Mesothelial cell of epicardium (in vitro differentiated cells): ENCODE data around the gene CD2BP2. TPM values are rescaled to one million over a fixed set of nuclear protein-coding genes. Genes with fewer than 3 reads are reported as not detected.
"Not testable (repeated sequence)": the region's sequence is repeated elsewhere in the genome, so short reads cannot be mapped to it uniquely, and the experiment has no call there.

Experiments
- DNase-seq, 2 experiments: peaks; one replicate each; pipeline ENCODE4 v3.0.0; 2021; ENCODE audit warnings: low spot score in 2 of 2; ENCODE audit not compliant: unreplicated experiment in 2 of 2
- H3K27ac Mint-ChIP-seq: 2 replicates; pipeline ENCODE4 v1.8.0; 2021; ENCODE audit warnings: mixed read lengths
- H3K27me3 Mint-ChIP-seq: 2 replicates; pipeline ENCODE4 v1.8.0; 2021; ENCODE audit warnings: low read depth, mixed read lengths
- H3K36me3 Mint-ChIP-seq: 2 replicates; pipeline ENCODE4 v1.8.0; 2021; ENCODE audit warnings: mixed read lengths
- H3K4me1 Mint-ChIP-seq: 2 replicates; pipeline ENCODE4 v1.8.0; 2021; ENCODE audit warnings: mixed read lengths
- H3K4me3 Mint-ChIP-seq: 2 replicates; pipeline ENCODE4 v1.8.0; 2021; ENCODE audit warnings: mild to moderate bottlenecking, moderate library complexity, mixed read lengths
- H3K9me3 Mint-ChIP-seq: 2 replicates; pipeline ENCODE4 v1.8.0; 2021; ENCODE audit warnings: mixed read lengths
- total RNA-seq: library from RNA; stranded (reverse); gene quantifications from 3 replicates; pipeline ENCODE4 v1.2.1, GENCODE V29; 2021
- TF ChIP-seq, protein P1 (sequence below): fragments of 200-600 bp; sonication (generic); IDR thresholded peaks from one replicate; pipeline ENCODE4 v1.5.0; 2021; ENCODE audit warnings: antibody characterized with exemption; ENCODE audit not compliant: unreplicated experiment

Gene CD2BP2
- total RNA-seq, 1 donor from 2014 or later: 63.9 TPM

DNA sequence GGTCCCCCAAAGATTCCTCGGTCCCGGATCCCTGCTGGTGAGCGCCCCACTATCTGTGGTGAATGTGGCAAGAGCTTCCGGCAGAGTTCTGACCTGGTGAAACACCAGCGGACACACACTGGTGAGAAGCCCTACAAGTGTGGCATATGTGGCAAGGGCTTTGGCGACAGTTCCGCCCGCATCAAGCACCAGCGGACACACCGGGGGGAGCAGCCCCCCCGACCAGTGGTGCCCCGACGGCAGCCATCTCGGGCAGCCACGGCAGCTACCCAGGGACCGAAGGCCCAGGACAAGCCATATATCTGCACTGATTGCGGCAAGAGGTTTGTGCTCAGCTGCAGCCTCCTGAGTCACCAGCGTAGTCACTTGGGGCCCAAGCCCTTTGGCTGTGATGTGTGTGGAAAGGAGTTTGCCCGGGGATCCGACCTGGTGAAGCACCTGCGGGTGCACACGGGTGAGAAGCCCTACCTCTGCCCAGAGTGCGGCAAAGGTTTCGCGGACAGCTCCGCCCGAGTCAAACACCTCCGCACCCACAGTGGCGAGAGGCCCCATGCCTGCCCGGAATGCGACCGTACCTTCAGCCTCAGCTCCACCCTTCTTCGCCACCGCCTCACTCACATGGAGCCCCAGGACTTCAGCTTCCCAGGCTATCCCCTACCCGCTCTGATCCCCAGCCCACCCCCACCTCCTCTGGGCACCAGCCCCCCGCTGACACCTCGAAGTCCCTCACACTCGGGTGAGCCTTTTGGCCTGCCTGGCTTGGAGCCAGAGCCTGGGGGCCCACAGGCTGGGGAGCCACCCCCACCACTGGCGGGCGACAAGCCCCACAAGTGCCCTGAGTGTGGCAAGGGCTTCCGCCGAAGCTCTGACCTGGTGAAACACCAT, 42.9 kb upstream of the CD2BP2 start:
- TF ChIP-seq, protein P1, sequence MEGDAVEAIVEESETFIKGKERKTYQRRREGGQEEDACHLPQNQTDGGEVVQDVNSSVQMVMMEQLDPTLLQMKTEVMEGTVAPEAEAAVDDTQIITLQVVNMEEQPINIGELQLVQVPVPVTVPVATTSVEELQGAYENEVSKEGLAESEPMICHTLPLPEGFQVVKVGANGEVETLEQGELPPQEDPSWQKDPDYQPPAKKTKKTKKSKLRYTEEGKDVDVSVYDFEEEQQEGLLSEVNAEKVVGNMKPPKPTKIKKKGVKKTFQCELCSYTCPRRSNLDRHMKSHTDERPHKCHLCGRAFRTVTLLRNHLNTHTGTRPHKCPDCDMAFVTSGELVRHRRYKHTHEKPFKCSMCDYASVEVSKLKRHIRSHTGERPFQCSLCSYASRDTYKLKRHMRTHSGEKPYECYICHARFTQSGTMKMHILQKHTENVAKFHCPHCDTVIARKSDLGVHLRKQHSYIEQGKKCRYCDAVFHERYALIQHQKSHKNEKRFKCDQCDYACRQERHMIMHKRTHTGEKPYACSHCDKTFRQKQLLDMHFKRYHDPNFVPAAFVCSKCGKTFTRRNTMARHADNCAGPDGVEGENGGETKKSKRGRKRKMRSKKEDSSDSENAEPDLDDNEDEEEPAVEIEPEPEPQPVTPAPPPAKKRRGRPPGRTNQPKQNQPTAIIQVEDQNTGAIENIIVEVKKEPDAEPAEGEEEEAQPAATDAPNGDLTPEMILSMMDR: no peak
- H3K9me3 Mint-ChIP-seq: no peaks in the 10 kb centered on the region

DNA sequence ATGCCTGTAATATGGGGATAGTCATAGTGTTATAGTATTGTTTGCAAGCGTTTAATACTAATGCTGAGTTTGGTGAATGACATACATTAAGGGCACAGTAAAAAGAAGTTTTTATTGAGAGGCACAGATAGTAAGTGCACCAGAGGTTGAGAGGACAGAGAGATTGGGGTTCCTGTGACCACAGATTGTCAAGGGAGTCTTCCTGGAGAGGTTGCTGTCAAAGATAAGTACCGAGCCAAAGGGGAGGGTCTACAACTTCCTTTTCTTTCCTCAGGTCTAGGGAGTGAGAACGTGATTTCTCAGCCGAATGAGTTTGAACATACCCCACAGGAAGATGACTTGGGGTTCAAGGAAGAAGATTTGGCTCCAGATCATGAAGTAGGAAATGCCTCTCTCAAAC, 41.9 kb upstream of the CD2BP2 start:
- H3K4me1 Mint-ChIP-seq: peaks cover 34% of the 10 kb centered on the region

More for the DNA sequence above, 42.9 kb upstream of the CD2BP2 start:
- DNase-seq: no peak
- Mint-ChIP-seq H3K4me3 (no peak overlapping the region), H3K4me1 (peaks cover 34% of the 10 kb centered on the region), H3K27me3 (no peaks in the 10 kb centered on the region), H3K27ac (no peak overlapping the region), H3K36me3 (peaks cover 4% of the 10 kb centered on the region)

DNA sequence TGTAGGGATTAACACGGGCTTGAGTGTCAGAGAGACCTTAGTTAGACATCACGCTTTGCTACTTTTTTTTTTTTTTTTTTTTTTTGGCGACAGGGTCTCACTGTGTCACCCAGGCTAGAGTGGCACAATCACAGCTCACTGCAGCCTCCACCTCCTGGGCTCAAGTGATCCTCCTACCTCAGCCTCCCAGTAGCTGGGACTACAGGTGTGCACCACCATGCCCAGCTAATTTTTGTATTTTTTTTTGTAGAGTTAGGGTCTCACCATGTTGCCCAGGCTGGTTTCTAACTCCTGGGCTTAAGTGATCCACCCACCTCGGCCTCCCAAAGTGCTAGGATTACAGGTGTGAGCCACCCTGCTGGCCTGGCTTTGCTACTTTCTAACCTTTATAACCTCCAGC, 41.5 kb upstream of the CD2BP2 start:
- peak overlapping the region; percentile 77 for H3K4me3 Mint-ChIP-seq

More for the DNA sequence above, 41.9 kb upstream of the CD2BP2 start:
- DNase-seq: no peak
- TF ChIP-seq, protein P1: no peak
- no peaks in the 10 kb centered on the region for H3K27me3 Mint-ChIP-seq
- no peaks in the 10 kb centered on the region for H3K9me3 Mint-ChIP-seq
- H3K4me3 Mint-ChIP-seq: peak overlapping the region; percentile 77
- peaks cover 4% of the 10 kb centered on the region for H3K36me3 Mint-ChIP-seq
- H3K27ac Mint-ChIP-seq: peak overlapping the region; percentile 32

DNA sequence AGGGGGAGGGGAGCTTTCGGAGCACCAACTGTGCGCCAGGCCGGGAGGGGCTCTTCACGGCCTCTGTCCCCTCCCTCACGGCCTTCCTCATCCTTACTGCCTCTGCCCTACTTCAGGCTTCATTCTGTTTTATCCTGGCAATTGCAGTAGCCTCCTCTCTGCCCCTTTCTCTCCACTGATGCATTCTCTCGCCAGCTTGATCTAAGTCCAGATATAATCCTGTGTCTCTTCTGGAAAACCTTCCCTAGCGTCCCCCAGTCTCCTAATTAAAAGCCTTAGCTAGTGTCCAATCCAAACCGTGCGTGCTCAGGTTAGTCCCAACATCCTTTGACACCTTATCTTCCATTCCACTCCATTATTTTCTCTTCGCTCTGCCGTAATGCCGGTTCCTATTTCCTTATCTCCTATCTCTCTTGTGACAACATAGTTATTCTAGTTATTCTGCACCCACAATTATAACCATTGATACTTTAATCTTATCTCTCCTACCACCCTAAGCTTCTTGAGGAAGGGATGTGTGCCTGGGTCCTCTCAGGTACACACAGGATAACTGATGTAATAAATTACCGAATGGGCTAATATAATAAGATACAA, 41.0 kb upstream of the CD2BP2 start:
- Mint-ChIP-seq H3K9me3 (no peaks in the 10 kb centered on the region), H3K4me1 (peaks cover 30% of the 10 kb centered on the region), H3K4me3 (peak overlapping the region; percentile 77), H3K27ac (peak overlapping the region; percentile 82), H3K36me3 (peaks cover 4% of the 10 kb centered on the region), H3K27me3 (no peaks in the 10 kb centered on the region)
- no peak for DNase-seq
- TF ChIP-seq, protein P1: no peak

More for the DNA sequence above, 41.5 kb upstream of the CD2BP2 start:
- Mint-ChIP-seq H3K27ac (peak overlapping the region; percentile 32), H3K4me1 (peaks cover 33% of the 10 kb centered on the region)
- H3K27me3 Mint-ChIP-seq, H3K36me3 Mint-ChIP-seq, DNase-seq, H3K9me3 Mint-ChIP-seq: not testable (repeated sequence)

DNA sequence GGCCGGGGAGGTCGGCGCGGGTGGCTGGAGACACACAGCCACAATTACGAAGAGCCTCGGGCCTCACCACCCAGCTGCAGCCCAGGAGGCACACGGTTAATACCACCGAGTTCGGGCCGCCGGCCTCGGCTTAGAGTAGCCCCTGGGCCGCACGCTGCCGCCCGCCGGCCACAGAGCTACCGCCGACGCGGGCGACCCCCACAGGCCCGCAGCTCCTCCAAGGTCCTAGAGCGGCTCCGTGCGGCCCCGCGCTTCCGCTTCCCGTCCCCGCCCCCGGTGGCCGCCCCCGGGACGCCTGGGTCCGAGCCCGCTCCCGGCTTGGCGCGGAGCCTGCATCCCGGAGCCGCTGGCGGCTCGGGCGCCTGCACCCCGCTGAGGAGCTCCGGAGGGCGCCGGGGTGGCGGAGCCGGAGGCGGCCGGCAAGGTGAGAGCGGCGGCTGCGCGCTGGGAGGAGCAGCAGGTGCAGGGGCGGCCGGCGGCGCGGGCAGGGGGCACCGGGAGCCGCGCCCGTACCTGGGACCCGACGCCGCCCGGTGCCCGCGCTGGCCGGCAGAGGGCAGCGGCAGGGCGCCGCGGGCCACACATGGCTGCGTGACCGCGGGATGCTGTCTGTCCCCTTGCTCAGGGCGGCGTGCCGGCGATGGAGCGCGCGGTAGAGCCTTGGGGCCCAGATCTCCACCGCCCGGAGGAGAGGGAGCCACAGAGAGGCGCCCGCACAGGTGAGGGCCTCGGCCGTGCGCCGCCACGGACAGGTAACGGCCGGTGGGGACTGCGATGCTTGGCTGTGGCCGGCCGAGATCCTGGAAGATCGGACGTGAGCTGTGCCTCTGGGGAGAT, 40.3 kb upstream of the CD2BP2 start, which contains the start of gene ZNF48:
TSS of gene ZNF48 (plus strand) at position 266 of the 837 bp plus-strand sequence. CDS start at position 641, 375 bp downstream.
- peaks cover 28% of the 10 kb centered on the region for H3K4me1 Mint-ChIP-seq
- TF ChIP-seq, protein P1: peak; percentile 19
- H3K27ac Mint-ChIP-seq: peak within 1 kb of the TSS; percentile 96
- DNase-seq: peak; percentile 64 to 75
- no peaks in the 10 kb centered on the region for H3K9me3 Mint-ChIP-seq
- H3K4me3 Mint-ChIP-seq: peak within 1 kb of the TSS; percentile 95
- H3K27me3 Mint-ChIP-seq: no peaks in the 10 kb centered on the region
- peaks cover 4% of the 10 kb centered on the region for H3K36me3 Mint-ChIP-seq
